ENCODE results near the gene ALDH3B1.

- TF ChIP-seq HMG20A (CRISPR knock-in tag; conservative IDR thresholded peaks at IDR 0.05) (no peak), RFX5 (IDR thresholded peaks at IDR 0.05; ENCODE audit: low read depth, low read length) (no peak), ZNF274 (IDR thresholded peaks at IDR 0.05; ENCODE audit: borderline replicate concordance, low read depth, low read length) (no peak), CLOCK (CRISPR knock-in tag; IDR thresholded peaks at IDR 0.05; ENCODE audit: borderline replicate concordance) (no peak), ZFP91 (CRISPR knock-in tag; IDR thresholded peaks at IDR 0.05) (no peak), BRD9 (IDR thresholded peaks at IDR 0.05; ENCODE audit: low read depth, partially characterized antibody) (no peak), CREB3L1 (IDR thresholded peaks at IDR 0.05; ENCODE audit: borderline replicate concordance, low read depth) (no peak), CTCF (IDR thresholded peaks at IDR 0.05 in 2 of 3, conservative IDR thresholded peaks at IDR 0.05 in 1 of 3; ENCODE audit: insufficient read depth in 2 of 3, low read depth in 1 of 3, low read length in 3 of 3) (no peak), CBX8 (IDR thresholded peaks at IDR 0.05; ENCODE audit: borderline replicate concordance, extremely low read depth, low read depth, low read length, poor library complexity, severe bottlenecking) (no peak), NFIX (CRISPR knock-in tag; IDR thresholded peaks at IDR 0.05; ENCODE audit: low read depth) (no peak), ZNF830 (CRISPR knock-in tag; IDR thresholded peaks at IDR 0.05) (no peak), RFX7 (CRISPR knock-in tag; IDR thresholded peaks at IDR 0.05) (no peak), POLR2AphosphoS2 (IDR thresholded peaks at IDR 0.05; ENCODE audit: low read length) (no peak), BCL6 (CRISPR knock-in tag; IDR thresholded peaks at IDR 0.05) (no peak)
Measured at GRCh38 chr11:68027667-68028066, 17.5 kb downstream of the ALDH3B1 start.

All from K562 (cell line).